ENCODE data around the gene MEX3D. TPM values are rescaled to one million over a fixed set of nuclear protein-coding genes. Genes with fewer than 3 reads are reported as not detected.
"Not testable (repeated sequence)": the region's sequence is repeated elsewhere in the genome, so short reads cannot be mapped to it uniquely, and the experiment has no call there.

The MEX3D gene
- total and polyA plus RNA-seq, 12 donors, result 1.8 to 9.4 (median 7.6) TPM

DNA sequence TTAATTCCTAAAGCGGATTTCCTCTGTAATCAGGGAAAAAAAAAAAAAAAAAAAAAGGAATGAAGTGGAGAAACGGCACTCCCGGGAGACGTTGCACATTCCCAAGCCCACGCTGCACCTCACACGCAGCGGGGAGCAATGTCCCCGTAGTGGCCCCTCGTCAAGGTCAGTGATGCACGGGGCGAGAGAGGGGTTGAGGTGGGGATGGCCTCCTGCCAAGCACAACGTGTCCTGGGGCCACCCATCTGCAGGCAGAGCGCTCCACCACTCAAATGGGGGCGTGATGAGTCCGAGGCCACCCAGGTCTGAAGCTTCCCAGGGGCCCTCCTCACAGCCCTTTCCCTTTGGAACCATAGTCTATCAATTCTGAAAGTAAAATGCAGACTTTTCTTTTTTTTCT is 29.1 kb downstream of the MEX3D start:
- TF ChIP-seq, protein P1, sequence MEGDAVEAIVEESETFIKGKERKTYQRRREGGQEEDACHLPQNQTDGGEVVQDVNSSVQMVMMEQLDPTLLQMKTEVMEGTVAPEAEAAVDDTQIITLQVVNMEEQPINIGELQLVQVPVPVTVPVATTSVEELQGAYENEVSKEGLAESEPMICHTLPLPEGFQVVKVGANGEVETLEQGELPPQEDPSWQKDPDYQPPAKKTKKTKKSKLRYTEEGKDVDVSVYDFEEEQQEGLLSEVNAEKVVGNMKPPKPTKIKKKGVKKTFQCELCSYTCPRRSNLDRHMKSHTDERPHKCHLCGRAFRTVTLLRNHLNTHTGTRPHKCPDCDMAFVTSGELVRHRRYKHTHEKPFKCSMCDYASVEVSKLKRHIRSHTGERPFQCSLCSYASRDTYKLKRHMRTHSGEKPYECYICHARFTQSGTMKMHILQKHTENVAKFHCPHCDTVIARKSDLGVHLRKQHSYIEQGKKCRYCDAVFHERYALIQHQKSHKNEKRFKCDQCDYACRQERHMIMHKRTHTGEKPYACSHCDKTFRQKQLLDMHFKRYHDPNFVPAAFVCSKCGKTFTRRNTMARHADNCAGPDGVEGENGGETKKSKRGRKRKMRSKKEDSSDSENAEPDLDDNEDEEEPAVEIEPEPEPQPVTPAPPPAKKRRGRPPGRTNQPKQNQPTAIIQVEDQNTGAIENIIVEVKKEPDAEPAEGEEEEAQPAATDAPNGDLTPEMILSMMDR (IDR thresholded peaks at IDR 0.05), result no peak
- Histone ChIP-seq H3K27me3 (peaks cover 0 to 20% (median 0%) of the 10 kb centered on the region in 7 donors), H3K36me3 (no peaks in the 10 kb centered on the region), H3K9me3 (no peaks in the 10 kb centered on the region), H3K4me1 (peaks cover 0 to 22% (median 4%) of the 10 kb centered on the region in 9 donors), H3K27ac (no peak overlapping the region), H3K4me3 (no peak overlapping the region)
- DNase-seq (no peak), ATAC-seq (peak in 2 of 8 donors; percentile 33 to 37)
- WGBS, 2 donors, result 14 to 22% methylated on average over 15 of the region's 15 CpGs
- intact Hi-C loops (cut with DNase I), result no loop called here

DNA sequence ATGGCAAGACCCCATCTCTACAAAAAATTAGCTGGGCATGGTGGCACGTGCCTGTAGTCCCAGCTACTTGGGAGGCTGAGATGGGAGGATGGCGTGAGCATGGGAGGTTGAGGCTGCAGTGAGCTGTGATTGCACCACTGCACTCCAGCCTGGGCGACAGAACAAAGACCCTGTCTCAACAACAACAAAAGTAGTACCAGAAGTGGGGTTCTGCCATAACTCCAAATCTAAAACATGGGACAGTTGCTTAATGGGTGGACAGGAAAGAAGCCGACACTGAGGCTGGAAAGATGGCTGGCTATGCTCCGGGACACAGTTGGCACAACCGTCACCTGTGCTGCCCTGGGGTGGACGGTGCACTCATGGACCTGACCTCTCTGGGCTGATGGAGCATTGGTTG is 32.4 kb downstream of the MEX3D start:
- DNase-seq; intact Hi-C loops (cut with DNase I); ATAC-seq; H3K4me3 ChIP-seq; H3K27ac ChIP-seq; H3K9me3 ChIP-seq; H3K36me3 ChIP-seq: not testable (repeated sequence)
- Histone ChIP-seq H3K27me3 (peaks cover 0 to 32% (median 2%) of the 10 kb centered on the region in 7 donors), H3K4me1 (peaks cover 0 to 20% (median 4%) of the 10 kb centered on the region in 9 donors)
- 94 to 95% methylated on average over 7 of the region's 7 CpGs for WGBS, 2 donors

GRCh38 chr19:1534972-1535371 is 33.2 kb downstream of the MEX3D start:
- 87% methylated on average over 14 of the region's 14 CpGs for WGBS, 2 donors
- peaks cover 0 to 30% (median 5%) of the 10 kb centered on the region in 7 donors for H3K27me3 ChIP-seq
- TF ChIP-seq, protein P1 (IDR thresholded peaks at IDR 0.05), result no peak

DNA sequence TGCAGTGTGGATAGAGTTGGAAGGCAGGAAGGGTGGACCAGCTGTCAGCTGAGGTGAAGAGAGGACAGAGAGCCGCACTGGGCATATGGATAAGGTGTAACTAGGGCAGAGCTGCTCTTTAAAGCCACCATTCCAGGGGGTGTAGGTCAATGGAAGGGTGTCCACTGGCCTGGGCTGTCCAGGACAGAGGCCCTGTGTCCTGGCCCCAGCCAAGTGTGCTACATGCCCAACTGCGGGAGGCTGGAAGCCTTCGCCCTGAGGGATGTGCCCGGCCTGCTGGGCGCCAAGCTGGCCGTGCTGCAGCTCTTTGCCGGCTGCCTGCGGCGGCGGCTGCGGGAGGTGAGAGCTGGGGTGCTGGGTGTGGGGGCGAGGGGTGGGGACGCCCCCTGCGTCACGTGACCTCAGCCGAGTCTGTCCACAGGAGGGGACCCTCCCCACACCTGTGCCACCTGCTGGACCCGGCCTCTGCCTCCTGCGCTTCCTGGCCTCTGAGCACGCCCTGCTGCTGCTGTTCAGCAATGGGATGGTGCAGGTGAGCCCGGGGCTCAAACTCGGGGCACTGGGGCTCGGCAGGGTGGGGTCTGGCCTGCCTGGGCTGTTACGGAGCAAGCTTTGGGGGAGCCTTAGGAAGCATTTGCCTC is 34.5 kb downstream of the MEX3D start:
- ATAC-seq, result peak in 1 of 8 donors; percentile 40
- peaks cover 0 to 5% (median 0%) of the 10 kb centered on the region in 9 donors for H3K4me1 ChIP-seq
- H3K27ac ChIP-seq, result no peak overlapping the region
- no peaks in the 10 kb centered on the region for H3K36me3 ChIP-seq
- peaks cover 0 to 38% (median 12%) of the 10 kb centered on the region in 7 donors for H3K27me3 ChIP-seq
- no peak for DNase-seq
- intact Hi-C loops (cut with DNase I), result no loop called here
- TF ChIP-seq, protein P1 (IDR thresholded peaks at IDR 0.05), result no peak
- H3K9me3 ChIP-seq, result no peaks in the 10 kb centered on the region
- WGBS, 2 donors, result 76 to 79% methylated on average over 22 to 23 of the region's 23 CpGs
- H3K4me3 ChIP-seq, result no peak overlapping the region

More at GRCh38 chr19:1534972-1535371, 33.2 kb downstream of the MEX3D start:
- ATAC-seq (no peak), DNase-seq (no peak)
- no peaks in the 10 kb centered on the region for H3K36me3 ChIP-seq
- peaks cover 0 to 13% (median 4%) of the 10 kb centered on the region in 9 donors for H3K4me1 ChIP-seq
- H3K9me3 ChIP-seq, result no peaks in the 10 kb centered on the region
- intact Hi-C loops (cut with DNase I), result no loop called here
- no peak overlapping the region for H3K4me3 ChIP-seq
- H3K27ac ChIP-seq, result no peak overlapping the region

DNA sequence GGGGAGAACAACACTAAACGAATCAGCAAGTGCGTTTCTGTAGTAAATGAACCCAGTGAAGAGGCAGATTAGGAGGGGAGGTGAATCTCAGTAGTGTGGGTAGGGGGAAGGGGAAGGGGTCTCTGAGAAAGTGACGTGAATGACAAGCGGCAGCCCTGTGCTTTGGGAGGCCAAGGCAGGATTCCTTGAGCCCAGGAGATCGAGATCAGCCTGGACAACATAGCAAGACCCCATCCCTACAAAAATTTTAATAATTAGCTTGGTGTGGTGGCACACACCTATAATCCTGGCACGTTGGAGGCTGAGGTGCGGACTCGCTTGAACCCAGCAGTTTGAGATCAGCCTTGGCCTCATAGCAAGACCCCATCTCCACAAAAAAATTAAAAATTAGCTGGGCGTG is 36.1 kb downstream of the MEX3D start:
- Histone ChIP-seq H3K4me3 (no peak overlapping the region), H3K36me3 (no peaks in the 10 kb centered on the region), H3K9me3 (no peaks in the 10 kb centered on the region), H3K4me1 (no peaks in the 10 kb centered on the region), H3K27ac (no peak overlapping the region), H3K27me3 (peaks cover 0 to 40% (median 22%) of the 10 kb centered on the region in 7 donors)
- ATAC-seq (no peak), DNase-seq (no peak)
- 90 to 92% methylated on average over 9 of the region's 9 CpGs for WGBS, 2 donors
- intact Hi-C loops (cut with DNase I), result no loop called here
- TF ChIP-seq, protein P1 (IDR thresholded peaks at IDR 0.05), result no peak

Data from heart right ventricle (tissue), 16 donors.